ENCODE measurements around the gene SH3BP1.
A peak's percentile ranks its signal among the peaks of the same experiment; 100 is the strongest.
"Not testable (repeated sequence)": the region's sequence is repeated elsewhere in the genome, so short reads cannot be mapped to it uniquely, and the experiment has no call there.

SH3BP1 gene

GRCh38 chr22:37633625-37634416, 5.6 kb upstream of the SH3BP1 start:
- peak; percentile 82 for DNase-seq

- no peak for DNase-seq
These were observed 5.0 kb upstream of the SH3BP1 start for GRCh38 chr22:37634417-37634924.

- DNase-seq: no peak
These were observed 4.3 kb upstream of the SH3BP1 start for GRCh38 chr22:37635157-37635556.

GRCh38 chr22:37636186-37636948, 3.1 kb upstream of the SH3BP1 start:
- no peak for DNase-seq

- DNase-seq: no peak
These were observed 2.6 kb upstream of the SH3BP1 start for GRCh38 chr22:37636949-37637273.

GRCh38 chr22:37638391-37639069, 939 bp upstream of the SH3BP1 start:
- DNase-seq: no peak

GRCh38 chr22:37639771-37640590, 512 bp downstream of the SH3BP1 start:
- DNase-seq: no peak

GRCh38 chr22:37640591-37641560, 1.4 kb downstream of the SH3BP1 start:
- DNase-seq: no peak

- no peak for DNase-seq
These were observed 2.1 kb downstream of the SH3BP1 start for GRCh38 chr22:37641561-37641949.

- DNase-seq: peak; percentile 61
These were observed 3.9 kb downstream of the SH3BP1 start for GRCh38 chr22:37643225-37643847.

- DNase-seq: no peak
These were observed 7.8 kb downstream of the SH3BP1 start for GRCh38 chr22:37647317-37647716.

GRCh38 chr22:37647928-37648327, 8.5 kb downstream of the SH3BP1 start:
- no peak for DNase-seq

GRCh38 chr22:37650463-37651136, 11.1 kb downstream of the SH3BP1 start:
- DNase-seq: no peak

GRCh38 chr22:37654563-37655251, 15.2 kb downstream of the SH3BP1 start:
- DNase-seq: no peak

- DNase-seq: no peak
These were observed 15.7 kb downstream of the SH3BP1 start for GRCh38 chr22:37655252-37655563.

GRCh38 chr22:37656583-37656982, 17.1 kb downstream of the SH3BP1 start:
- not testable (repeated sequence) for DNase-seq

GRCh38 chr22:37657590-37658132, 18.2 kb downstream of the SH3BP1 start:
- DNase-seq: peak; percentile 23

- peak; percentile 100 for DNase-seq
These were observed 18.9 kb downstream of the SH3BP1 start, which contains the start of gene PDXP for GRCh38 chr22:37658133-37659065. Gene PDXP, plus strand, starts transcription at chr22:37658723. Its CDS starts 60 bp downstream, at chr22:37658783.
